Stimulated activated memory B cell treated with anti-CD40 and anti-IgM and Interleukin-4, amounts not matched to agents 10 μg/mL and 1 μg/mL and 100 μg/mL, for 72 hours (primary cell): ENCODE data around the gene APOM.
A peak's percentile ranks its signal among the peaks of the same experiment; 100 is the strongest.

Experiments
- ATAC-seq: fragments of 150-1000 bp; cut with Tn5 transposase; 2 replicates; pipeline ENCODE4 v1.10.0; 2021
- H3K27ac Mint-ChIP-seq: one replicate; pipeline ENCODE4 v1.8.0; 2022; ENCODE audit warnings: mild to moderate bottlenecking, mixed read lengths
- H3K27me3 Mint-ChIP-seq: one replicate; pipeline ENCODE4 v1.8.0; 2022; ENCODE audit warnings: mixed read lengths
- H3K36me3 Mint-ChIP-seq: one replicate; pipeline ENCODE4 v1.8.0; 2022; ENCODE audit warnings: mixed read lengths
- H3K4me1 Mint-ChIP-seq: one replicate; pipeline ENCODE4 v1.8.0; 2022; ENCODE audit warnings: mixed read lengths
- H3K4me3 Mint-ChIP-seq: one replicate; pipeline ENCODE4 v1.8.0; 2022; ENCODE audit warnings: mild to moderate bottlenecking, moderate library complexity, mixed read lengths
- H3K9me3 Mint-ChIP-seq: one replicate; pipeline ENCODE4 v1.8.0; 2022; ENCODE audit warnings: mixed read lengths

APOM gene

DNA sequence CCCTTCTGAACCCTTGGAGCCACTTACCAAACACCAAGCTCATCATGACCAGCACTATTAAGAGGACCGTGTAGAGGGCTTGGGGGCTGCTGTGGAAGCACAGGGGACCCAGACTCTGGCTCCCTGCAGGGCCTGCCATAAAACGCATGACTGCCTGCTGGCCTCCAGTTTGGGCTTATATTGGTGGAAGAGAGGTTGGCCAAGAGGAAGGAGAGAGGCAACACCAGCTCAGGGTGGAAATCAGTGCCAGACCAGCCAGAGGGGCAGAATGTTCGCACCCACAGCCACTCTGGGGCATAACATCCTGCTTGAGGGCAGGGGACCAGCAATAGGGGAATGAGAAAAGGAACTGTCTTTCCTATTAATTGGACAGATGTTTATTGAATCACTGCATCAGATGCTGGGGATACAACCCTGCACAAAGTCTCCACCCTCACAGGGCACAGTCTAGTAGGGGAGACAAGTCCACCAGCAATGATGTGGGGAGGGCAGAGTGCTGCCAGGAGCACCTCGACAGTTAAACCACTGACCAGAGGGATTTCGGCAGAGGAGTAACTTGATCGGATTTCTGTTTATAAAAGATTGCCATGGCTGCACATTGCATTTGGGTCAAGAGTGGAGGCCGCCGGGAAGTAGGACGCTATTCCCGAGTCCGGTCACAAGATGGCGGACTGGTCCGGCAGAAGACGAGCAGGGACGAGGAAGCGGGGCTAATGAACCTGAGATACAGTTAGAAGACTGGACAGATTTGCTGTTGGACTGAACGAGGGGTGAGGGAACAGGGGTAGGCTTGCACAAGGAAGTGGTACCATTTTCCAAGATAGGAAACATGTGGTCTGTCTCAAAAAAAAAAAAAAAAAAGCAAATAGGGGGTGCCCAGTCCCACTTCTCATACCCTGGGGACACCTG lies 24.8 kb downstream of the APOM start, which contains the start of gene LY6G5C:
LY6G5C (minus strand) TSS at position 842 of the 909 bp plus-strand sequence; CDS start at position 148, 694 bp downstream.
- peak within 1 kb of the TSS; percentile 47 for H3K27ac Mint-ChIP-seq
- H3K4me3 Mint-ChIP-seq = peak within 1 kb of the TSS; percentile 77
- H3K27me3 Mint-ChIP-seq = no peaks in the 10 kb centered on the region
- peaks cover 37% of the 10 kb centered on the region for H3K4me1 Mint-ChIP-seq
- peak; percentile 78 for ATAC-seq
- no peaks in the 10 kb centered on the region for H3K9me3 Mint-ChIP-seq
- peaks cover 7% of the 10 kb centered on the region for H3K36me3 Mint-ChIP-seq

DNA sequence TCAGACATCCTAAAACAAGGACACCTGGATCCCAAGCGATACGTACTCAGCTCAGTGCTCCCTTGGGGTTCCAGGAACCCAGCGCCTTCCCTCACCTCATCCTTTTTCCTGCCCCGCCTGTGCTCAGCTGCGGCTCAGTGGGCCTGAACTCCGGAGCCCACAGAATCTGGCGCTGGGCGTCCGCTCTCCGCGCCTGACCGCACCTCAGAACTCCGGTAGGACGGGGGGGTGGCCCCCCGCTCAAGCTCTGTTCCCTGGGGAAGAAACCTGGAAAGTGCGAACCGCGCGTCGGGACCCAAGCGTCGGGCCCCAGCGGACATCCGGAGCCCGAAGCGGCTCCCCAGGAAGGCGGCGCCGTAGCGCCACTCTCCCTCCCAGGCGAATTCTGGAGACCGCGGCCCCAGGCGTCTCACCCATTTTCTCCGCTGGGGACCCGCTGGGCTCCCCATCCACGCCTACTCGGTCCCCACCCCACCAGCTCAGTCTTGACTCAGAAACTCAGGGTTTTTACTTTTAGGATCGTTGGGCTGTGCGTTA lies 25.5 kb downstream of the APOM start:
- peak; percentile 58 for ATAC-seq
- no peaks in the 10 kb centered on the region for H3K9me3 Mint-ChIP-seq
- peak overlapping the region; percentile 77 for H3K4me3 Mint-ChIP-seq
- peaks cover 35% of the 10 kb centered on the region for H3K4me1 Mint-ChIP-seq
- peak overlapping the region; percentile 47 for H3K27ac Mint-ChIP-seq
- H3K36me3 Mint-ChIP-seq = peaks cover 9% of the 10 kb centered on the region
- no peaks in the 10 kb centered on the region for H3K27me3 Mint-ChIP-seq

DNA sequence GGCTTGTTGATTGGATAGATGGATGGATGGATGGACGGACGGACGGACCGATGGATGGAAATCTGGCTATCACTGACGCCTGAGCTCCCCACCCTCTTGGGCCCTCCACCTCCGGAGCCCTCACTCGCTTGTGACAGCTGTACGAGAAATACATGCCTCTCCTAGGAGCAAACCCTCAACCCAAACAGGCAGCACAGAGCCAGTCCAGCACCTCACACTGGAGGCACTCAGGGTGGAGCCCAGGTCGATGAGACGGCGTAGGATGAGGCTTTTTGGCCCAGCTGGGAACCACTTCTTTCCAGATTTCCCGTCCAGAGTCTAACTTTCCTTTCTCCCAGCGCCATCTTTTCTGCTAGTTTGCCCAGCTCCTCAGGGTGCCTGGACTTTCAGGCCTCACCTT lies 27.9 kb downstream of the APOM start:
- ATAC-seq = no peak
- Mint-ChIP-seq H3K27me3 (no peaks in the 10 kb centered on the region), H3K9me3 (no peaks in the 10 kb centered on the region), H3K36me3 (peaks cover 24% of the 10 kb centered on the region), H3K4me1 (peaks cover 18% of the 10 kb centered on the region), H3K4me3 (no peak overlapping the region), H3K27ac (peak overlapping the region; percentile 22)

- no peaks in the 10 kb centered on the region for H3K9me3 Mint-ChIP-seq
- H3K4me1 Mint-ChIP-seq = peaks cover 27% of the 10 kb centered on the region
- H3K36me3 Mint-ChIP-seq = peaks cover 48% of the 10 kb centered on the region
- no peak for ATAC-seq
- no peaks in the 10 kb centered on the region for H3K27me3 Mint-ChIP-seq
- no peak overlapping the region for H3K27ac Mint-ChIP-seq
- no peak overlapping the region for H3K4me3 Mint-ChIP-seq
Observed at GRCh38 chr6:31686483-31686882, 30.8 kb downstream of the APOM start.

DNA sequence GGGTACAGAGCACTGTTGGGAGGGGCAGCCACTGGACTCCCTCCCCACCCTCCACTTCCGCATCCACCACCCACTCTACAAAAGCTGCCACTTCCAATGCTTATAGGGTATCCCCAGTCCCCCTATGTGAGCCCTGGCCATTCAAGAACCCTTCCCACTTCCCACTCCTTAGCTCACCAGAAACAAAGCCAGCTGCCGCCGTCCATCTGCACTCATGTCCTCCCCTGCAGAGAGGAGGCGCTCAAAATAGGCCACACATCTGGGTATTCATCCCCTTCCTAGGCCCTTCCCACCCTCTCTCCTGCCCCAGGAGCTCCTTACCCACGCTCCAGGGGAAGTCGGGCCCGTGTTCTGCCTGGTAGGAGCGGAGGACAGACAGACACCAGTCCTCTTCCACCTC lies 31.6 kb downstream of the APOM start:
- ATAC-seq = no peak
- no peaks in the 10 kb centered on the region for H3K27me3 Mint-ChIP-seq
- peaks cover 53% of the 10 kb centered on the region for H3K36me3 Mint-ChIP-seq
- no peak overlapping the region for H3K27ac Mint-ChIP-seq
- no peak overlapping the region for H3K4me3 Mint-ChIP-seq
- no peaks in the 10 kb centered on the region for H3K9me3 Mint-ChIP-seq
- peaks cover 23% of the 10 kb centered on the region for H3K4me1 Mint-ChIP-seq

DNA sequence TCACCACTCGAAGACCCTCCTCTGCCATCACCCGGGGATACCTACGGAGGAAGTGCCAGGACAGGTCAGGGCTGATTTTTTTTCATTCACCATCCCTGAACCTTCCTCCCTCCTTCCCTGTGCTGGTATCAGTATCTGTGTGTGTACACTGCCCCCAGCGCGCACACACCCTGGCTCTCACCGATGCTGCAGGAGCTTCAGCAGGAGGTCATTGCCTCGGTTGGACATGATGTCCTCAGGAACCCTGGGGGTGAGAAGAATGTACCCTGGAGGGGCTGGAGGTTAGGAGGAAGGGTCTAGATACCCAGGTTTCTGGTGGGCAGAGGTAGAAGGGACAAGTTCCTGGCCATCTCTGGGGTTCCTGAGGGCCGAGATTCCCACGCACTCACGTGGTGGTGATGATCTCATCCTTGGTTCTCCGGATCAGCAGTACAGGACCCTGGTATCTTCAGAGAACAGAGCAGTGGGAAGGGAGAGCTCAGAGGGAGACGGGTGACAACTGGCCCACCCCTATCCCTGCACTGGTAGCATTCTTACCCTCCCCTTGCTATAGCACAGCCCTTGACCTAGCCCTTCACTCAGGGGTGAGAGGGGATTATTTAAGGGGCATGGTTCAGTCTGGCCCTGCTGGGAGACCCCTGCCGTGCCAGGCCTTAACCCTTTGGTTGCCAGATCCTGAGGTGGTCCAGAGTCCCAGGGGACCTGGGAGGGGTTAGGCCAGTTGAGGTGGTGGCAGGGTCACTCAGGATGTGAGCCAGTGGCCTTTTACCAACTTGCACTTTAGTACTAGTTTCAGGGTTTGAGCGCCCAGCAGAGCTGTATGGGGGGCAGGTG lies 32.4 kb downstream of the APOM start:
- H3K4me1 Mint-ChIP-seq = peaks cover 27% of the 10 kb centered on the region
- ATAC-seq = no peak
- no peak overlapping the region for H3K27ac Mint-ChIP-seq
- no peaks in the 10 kb centered on the region for H3K9me3 Mint-ChIP-seq
- H3K27me3 Mint-ChIP-seq = no peaks in the 10 kb centered on the region
- H3K36me3 Mint-ChIP-seq = peaks cover 57% of the 10 kb centered on the region
- H3K4me3 Mint-ChIP-seq = no peak overlapping the region

DNA sequence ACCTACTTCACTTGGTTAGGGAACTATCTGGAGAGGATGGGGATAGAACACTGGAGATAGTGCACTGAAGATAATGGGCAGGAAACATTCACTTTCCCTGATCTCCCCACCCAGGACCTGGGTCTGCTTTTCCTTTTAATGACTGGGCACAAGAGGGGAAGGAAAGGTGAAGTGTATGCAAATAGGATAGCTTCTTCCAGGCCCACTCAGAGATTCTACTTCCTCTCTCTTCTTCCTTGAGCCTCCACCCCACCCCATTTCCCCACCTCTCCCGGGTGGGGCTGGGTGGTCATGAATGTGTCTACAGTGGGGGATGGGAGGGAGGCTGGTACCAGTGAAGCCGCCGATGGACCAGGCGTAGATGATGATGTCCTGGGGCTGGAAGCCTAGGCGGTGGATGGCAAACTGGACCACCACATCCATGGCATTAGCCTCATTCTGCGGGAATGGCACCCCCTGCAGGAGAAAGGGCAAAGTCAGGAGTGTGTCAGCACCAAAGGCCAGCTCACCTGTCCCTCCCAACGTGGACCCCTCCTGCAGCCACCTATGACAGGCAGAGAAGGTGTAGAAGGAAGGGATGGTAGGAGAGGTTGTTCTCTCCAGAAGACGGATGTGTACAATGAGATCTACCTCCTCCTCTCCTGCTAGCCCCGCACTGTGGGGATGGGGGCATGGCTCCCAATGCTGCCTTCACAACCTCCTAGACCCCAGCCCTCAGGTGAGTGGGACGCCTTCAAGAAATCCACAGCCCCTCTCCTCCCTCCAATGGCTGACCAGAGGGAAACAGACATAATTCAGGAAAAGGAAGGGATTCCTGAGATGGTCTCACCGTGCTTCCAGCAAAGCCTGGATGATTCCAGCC lies 33.8 kb downstream of the APOM start:
- Mint-ChIP-seq H3K27me3 (no peaks in the 10 kb centered on the region), H3K4me3 (no peak overlapping the region), H3K9me3 (no peaks in the 10 kb centered on the region), H3K27ac (peak overlapping the region; percentile 62), H3K4me1 (peaks cover 28% of the 10 kb centered on the region), H3K36me3 (peaks cover 55% of the 10 kb centered on the region)
- no peak for ATAC-seq

DNA sequence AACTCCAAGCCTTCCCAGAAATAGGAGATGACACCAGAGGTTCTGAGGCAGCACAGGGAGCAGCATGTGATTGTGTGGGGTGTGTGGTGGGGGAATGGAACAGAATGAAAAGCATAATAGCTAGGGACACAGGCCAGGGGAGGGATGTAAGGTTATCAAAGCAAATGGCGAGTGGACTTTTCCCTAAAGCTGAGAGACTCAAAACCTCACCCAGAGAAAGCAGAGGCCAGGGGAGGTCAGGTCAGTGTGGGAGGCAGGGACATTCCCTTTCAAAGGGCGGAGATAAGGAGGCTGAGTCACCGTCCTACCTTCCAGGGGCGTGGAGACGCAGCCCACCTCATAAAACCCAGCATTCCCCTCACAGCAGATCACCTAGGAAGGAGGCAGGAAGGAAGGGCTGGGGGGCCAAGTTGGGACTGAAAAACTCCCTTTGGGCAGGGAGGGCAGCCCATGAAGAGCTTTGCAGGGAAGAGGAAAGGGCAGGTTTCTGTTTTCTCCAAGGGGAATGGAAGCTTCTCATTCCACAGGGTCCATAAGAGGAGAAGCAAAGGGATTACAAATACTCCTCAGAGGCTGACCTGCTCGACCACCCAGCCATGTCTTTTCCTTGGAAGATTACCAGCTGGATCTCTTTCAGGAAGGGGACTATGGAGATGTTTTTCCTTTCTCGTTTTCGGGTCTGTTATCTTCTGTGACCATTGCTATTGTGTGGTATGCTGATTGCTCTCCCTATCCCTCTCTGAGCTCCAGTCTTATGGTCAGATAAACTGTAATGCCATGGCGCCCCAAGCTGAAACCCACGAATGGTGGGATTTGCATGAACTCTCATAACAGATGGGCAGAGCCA lies 34.8 kb downstream of the APOM start:
- no peak overlapping the region for H3K4me3 Mint-ChIP-seq
- no peaks in the 10 kb centered on the region for H3K9me3 Mint-ChIP-seq
- peaks cover 55% of the 10 kb centered on the region for H3K36me3 Mint-ChIP-seq
- no peaks in the 10 kb centered on the region for H3K27me3 Mint-ChIP-seq
- peak overlapping the region; percentile 62 for H3K27ac Mint-ChIP-seq
- no peak for ATAC-seq
- peaks cover 28% of the 10 kb centered on the region for H3K4me1 Mint-ChIP-seq

DNA sequence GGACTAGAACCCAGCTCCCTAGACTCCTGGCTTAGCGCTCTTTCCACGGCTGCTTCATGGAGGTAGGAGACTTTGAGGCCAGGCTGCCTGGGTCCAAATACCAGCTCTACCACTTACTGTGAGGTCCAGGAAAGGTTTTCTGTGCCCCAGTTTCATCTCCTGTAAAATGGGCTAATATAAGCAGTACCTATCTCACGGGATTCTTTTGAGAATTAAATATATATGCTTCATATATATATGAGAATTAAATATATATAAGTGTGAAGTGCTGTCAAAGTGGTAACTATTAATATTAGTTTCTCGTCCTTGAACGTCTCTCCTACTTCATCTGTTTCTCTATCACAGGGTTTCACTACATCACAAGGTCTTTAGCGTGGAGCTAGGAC lies 35.4 kb downstream of the APOM start:
- no peak overlapping the region for H3K4me3 Mint-ChIP-seq
- ATAC-seq = no peak
- H3K27me3 Mint-ChIP-seq = no peaks in the 10 kb centered on the region
- H3K36me3 Mint-ChIP-seq = peaks cover 54% of the 10 kb centered on the region
- H3K9me3 Mint-ChIP-seq = no peaks in the 10 kb centered on the region
- H3K4me1 Mint-ChIP-seq = peaks cover 28% of the 10 kb centered on the region
- no peak overlapping the region for H3K27ac Mint-ChIP-seq

GRCh38 chr6:31691564-31692108 lies 35.9 kb downstream of the APOM start:
- peaks cover 54% of the 10 kb centered on the region for H3K36me3 Mint-ChIP-seq
- H3K27me3 Mint-ChIP-seq = no peaks in the 10 kb centered on the region
- H3K4me1 Mint-ChIP-seq = peaks cover 28% of the 10 kb centered on the region
- no peaks in the 10 kb centered on the region for H3K9me3 Mint-ChIP-seq
- no peak overlapping the region for H3K4me3 Mint-ChIP-seq
- ATAC-seq = no peak
- no peak overlapping the region for H3K27ac Mint-ChIP-seq

- no peaks in the 10 kb centered on the region for H3K27me3 Mint-ChIP-seq
- H3K36me3 Mint-ChIP-seq = peaks cover 57% of the 10 kb centered on the region
- H3K4me1 Mint-ChIP-seq = peaks cover 30% of the 10 kb centered on the region
- no peaks in the 10 kb centered on the region for H3K9me3 Mint-ChIP-seq
- ATAC-seq = no peak
- H3K27ac Mint-ChIP-seq = no peak overlapping the region
- no peak overlapping the region for H3K4me3 Mint-ChIP-seq
Observed at GRCh38 chr6:31692353-31692752, 36.7 kb downstream of the APOM start.

- H3K4me3 Mint-ChIP-seq = no peak overlapping the region
- peaks cover 35% of the 10 kb centered on the region for H3K4me1 Mint-ChIP-seq
- H3K36me3 Mint-ChIP-seq = peaks cover 57% of the 10 kb centered on the region
- H3K27me3 Mint-ChIP-seq = no peaks in the 10 kb centered on the region
- H3K27ac Mint-ChIP-seq = no peak overlapping the region
- ATAC-seq = no peak
- no peaks in the 10 kb centered on the region for H3K9me3 Mint-ChIP-seq
Observed at GRCh38 chr6:31692886-31693285, 37.2 kb downstream of the APOM start.

GRCh38 chr6:31693535-31693934 lies 37.8 kb downstream of the APOM start:
- no peak for ATAC-seq
- H3K27me3 Mint-ChIP-seq = no peaks in the 10 kb centered on the region
- H3K36me3 Mint-ChIP-seq = peaks cover 55% of the 10 kb centered on the region
- no peak overlapping the region for H3K27ac Mint-ChIP-seq
- peaks cover 37% of the 10 kb centered on the region for H3K4me1 Mint-ChIP-seq
- H3K9me3 Mint-ChIP-seq = no peaks in the 10 kb centered on the region
- H3K4me3 Mint-ChIP-seq = no peak overlapping the region

- H3K4me1 Mint-ChIP-seq = peaks cover 33% of the 10 kb centered on the region
- H3K4me3 Mint-ChIP-seq = no peak overlapping the region
- peaks cover 24% of the 10 kb centered on the region for H3K36me3 Mint-ChIP-seq
- no peaks in the 10 kb centered on the region for H3K27me3 Mint-ChIP-seq
- no peaks in the 10 kb centered on the region for H3K9me3 Mint-ChIP-seq
- peak overlapping the region; percentile 23 for H3K27ac Mint-ChIP-seq
- no peak for ATAC-seq
Observed at GRCh38 chr6:31697555-31697954, 41.9 kb downstream of the APOM start.
